ENCODE results near the gene SLC39A13.

SLC39A13 gene

GRCh38 chr11:47460571-47461235, 52.3 kb downstream of the SLC39A13 start:
- no peak for TF ChIP-seq ZFX (IDR thresholded peaks at IDR 0.05; ENCODE audit: borderline replicate concordance)
- TF ChIP-seq CTCF (IDR thresholded peaks at IDR 0.05) = no peak
- no peak overlapping the region for H3K27ac ChIP-seq

- no peak overlapping the region for H3K27ac ChIP-seq
- TF ChIP-seq ZFX (IDR thresholded peaks at IDR 0.05; ENCODE audit: borderline replicate concordance) (no peak), CTCF (IDR thresholded peaks at IDR 0.05) (no peak)
These were observed 53.5 kb downstream of the SLC39A13 start for GRCh38 chr11:47461876-47462275.

- no peak overlapping the region for H3K27ac ChIP-seq
- TF ChIP-seq ZFX (IDR thresholded peaks at IDR 0.05; ENCODE audit: borderline replicate concordance) = no peak
- TF ChIP-seq CTCF (IDR thresholded peaks at IDR 0.05) = no peak
These were observed 56.1 kb downstream of the SLC39A13 start for GRCh38 chr11:47464483-47464882.

All from 22Rv1 (cell line).